SKM-1 (cell line): ENCODE measurements around the gene KRTAP4-8.
"Not testable (repeated sequence)": the region's sequence is repeated elsewhere in the genome, so short reads cannot be mapped to it uniquely, and the experiment has no call there.

Experiments used
- DNase-seq: peaks from one replicate; lab custom pipeline; 2025; ENCODE audit not compliant: unreplicated experiment; lab: John Stamatoyannopoulos, UW

Gene KRTAP4-8

GRCh38 chr17:41108728-41109386 lies 10.9 kb upstream of the KRTAP4-8 start:
- not testable (repeated sequence) for DNase-seq

GRCh38 chr17:41107941-41108450 lies 10.1 kb upstream of the KRTAP4-8 start:
- DNase-seq, result no peak

- not testable (repeated sequence) for DNase-seq
Measured at GRCh38 chr17:41105347-41105746, 7.4 kb upstream of the KRTAP4-8 start, which contains the start of gene KRTAP4-9. Gene KRTAP4-9 (plus strand): TSS chr17:41105389. CDS start chr17:41105389, 0 bp downstream.

- DNase-seq, result not testable (repeated sequence)
Measured at GRCh38 chr17:41104386-41105038, 6.6 kb upstream of the KRTAP4-8 start.

- DNase-seq, result no peak
Measured at GRCh38 chr17:41103896-41104295, 6.0 kb upstream of the KRTAP4-8 start.

GRCh38 chr17:41101586-41102259 lies 3.8 kb upstream of the KRTAP4-8 start, which contains the start of gene KRTAP4-16:
Gene KRTAP4-16 (minus strand): TSS chr17:41102209. CDS start chr17:41102209, 0 bp downstream.
- no peak for DNase-seq

- not testable (repeated sequence) for DNase-seq
Measured at GRCh38 chr17:41099682-41100480, 1.9 kb upstream of the KRTAP4-8 start.

GRCh38 chr17:41098481-41098880 lies 539 bp upstream of the KRTAP4-8 start:
- no peak for DNase-seq

- no peak for DNase-seq
Measured at GRCh38 chr17:41096055-41096454, 1.9 kb downstream of the KRTAP4-8 start.

- DNase-seq, result not testable (repeated sequence)
Measured at GRCh38 chr17:41088760-41089352, 9.1 kb downstream of the KRTAP4-8 start.

- DNase-seq, result not testable (repeated sequence)
Measured at GRCh38 chr17:41084100-41084856, 13.7 kb downstream of the KRTAP4-8 start, which contains the start of gene KRTAP4-7. Gene KRTAP4-7 (plus strand): TSS chr17:41084150. CDS start chr17:41084207, 57 bp downstream.

- not testable (repeated sequence) for DNase-seq
Measured at GRCh38 chr17:41083427-41083826, 14.5 kb downstream of the KRTAP4-8 start.

GRCh38 chr17:41082626-41083025 lies 15.3 kb downstream of the KRTAP4-8 start:
- no peak for DNase-seq

- no peak for DNase-seq
Measured at GRCh38 chr17:41076788-41077187, 21.2 kb downstream of the KRTAP4-8 start.

- DNase-seq, result no peak
Measured at GRCh38 chr17:41073676-41074075, 24.3 kb downstream of the KRTAP4-8 start.

- no peak for DNase-seq
Measured at GRCh38 chr17:41071606-41072360, 26.2 kb downstream of the KRTAP4-8 start.

- no peak for DNase-seq
Measured at GRCh38 chr17:41069031-41069430, 28.9 kb downstream of the KRTAP4-8 start.

- DNase-seq, result no peak
Measured at GRCh38 chr17:41067281-41067680, 30.7 kb downstream of the KRTAP4-8 start.
